Keratinocyte (primary cell): ENCODE measurements around the gene ITGA11.

Experiments used
- CTCF ChIP-seq, 3 experiments: IDR thresholded peaks in 1 of 3; conservative IDR thresholded peaks in 1 of 3; optimal IDR thresholded peaks in 1 of 3; 2 replicates in 2 of 3; 3 replicates in 1 of 3; pipeline versions ENCODE3 to v1.5.1; 2011; ENCODE audit warnings: low read length in 3 of 3, mild to moderate bottlenecking in 3 of 3, moderate library complexity in 2 of 3, control low read depth in 1 of 3, inconsistent platforms in 1 of 3; ENCODE audit not compliant: insufficient read depth in 2 of 3; ENCODE audit errors: extremely low read depth in 1 of 3
- EZH2 ChIP-seq: IDR thresholded peaks from one replicate; pipeline ENCODE4 v1.6.1; 2012; ENCODE audit warnings: inconsistent platforms, mild to moderate bottlenecking, low read length, moderate library complexity

GRCh38 chr15:68289057-68289456 lies 142.9 kb downstream of the ITGA11 start:
- TF ChIP-seq CTCF (optimal IDR thresholded peaks at IDR 0.05 in 1 of 3, IDR thresholded peaks at IDR 0.05 in 1 of 3, conservative IDR thresholded peaks at IDR 0.05 in 1 of 3; ENCODE audit: extremely low read depth in 1 of 3, insufficient read depth in 2 of 3, low read length in 3 of 3) (no peak), EZH2 (no peak)
